Activated CD8-positive, alpha-beta memory T cell treated with anti-CD3 and anti-CD28 coated beads for 48 hours (primary cell): ENCODE data around the gene REXO5.

Source experiments
- DNase-seq, 3 experiments: peaks; one replicate each; pipeline ENCODE4 v3.0.0-alpha.2; 2020; ENCODE audit warnings: low read depth in 2 of 3, low spot score in 2 of 3

Gene REXO5

GRCh38 chr16:20870122-20870820 lies 63.9 kb downstream of the REXO5 start:
- no peak for DNase-seq

- no peak for DNase-seq
Observed at GRCh38 chr16:20871258-20871657, 64.9 kb downstream of the REXO5 start.

DNA sequence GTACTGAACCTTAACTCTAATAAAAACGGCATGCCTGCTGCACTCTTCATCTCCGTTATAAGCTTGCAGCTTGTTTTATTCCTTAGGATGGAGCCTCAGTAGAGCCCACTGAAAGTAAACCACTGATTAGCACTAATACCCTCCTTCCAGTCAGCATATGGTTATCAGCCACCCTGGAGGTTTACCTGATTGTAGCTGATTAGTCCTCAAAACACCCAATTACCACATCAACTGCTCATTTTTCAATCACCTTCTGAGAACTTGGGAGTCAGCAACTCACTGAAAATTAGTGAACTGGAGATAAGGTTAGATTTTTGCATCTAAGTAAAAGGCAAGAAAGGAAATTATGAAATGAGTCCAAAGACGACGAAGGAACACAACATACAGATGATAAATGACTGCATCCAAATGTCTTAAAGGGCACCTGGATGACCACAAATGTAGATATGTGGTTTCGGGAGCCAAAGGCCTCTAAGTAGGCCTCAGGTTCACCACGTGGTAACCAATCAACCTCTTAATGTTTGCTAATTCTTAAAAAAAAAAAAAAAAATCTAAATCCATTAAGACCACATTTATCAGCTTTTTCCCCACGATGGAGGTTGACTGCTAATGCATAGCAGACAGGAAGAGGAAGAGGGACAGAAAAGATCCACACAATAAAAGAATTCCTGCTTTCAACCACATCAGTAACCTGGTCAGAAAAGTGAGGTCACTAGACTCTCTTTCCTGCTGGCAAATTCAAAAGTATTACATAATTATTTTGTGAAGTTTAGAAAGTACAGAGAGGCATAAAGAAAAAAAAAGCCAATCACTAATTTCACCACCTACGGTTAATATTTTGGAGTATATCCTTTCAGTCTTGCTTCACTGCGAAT lies 65.9 kb downstream of the REXO5 start:
- no peak for DNase-seq

DNA sequence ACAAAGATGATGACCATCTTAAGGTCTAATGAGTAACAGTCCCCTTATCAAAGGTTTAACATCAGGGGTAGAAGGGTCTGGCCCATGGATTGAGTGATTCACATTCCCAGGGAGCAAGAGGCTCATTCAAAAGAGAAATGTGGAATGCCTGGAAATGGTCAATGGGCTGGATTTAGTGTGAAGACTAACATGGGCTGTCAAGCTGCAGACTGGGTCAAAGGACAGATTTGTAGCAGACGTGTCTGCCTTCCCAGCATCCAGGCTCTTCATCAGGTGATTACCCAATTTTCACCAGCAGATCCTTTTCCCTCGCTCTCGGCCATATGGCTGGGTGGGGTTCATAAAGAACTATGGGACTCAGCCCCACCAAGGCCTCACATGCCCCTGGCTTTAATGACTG lies 67.0 kb downstream of the REXO5 start:
- no peak for DNase-seq

GRCh38 chr16:20874088-20874581 lies 67.8 kb downstream of the REXO5 start:
- DNase-seq, result no peak

- DNase-seq, result no peak
Observed at GRCh38 chr16:20875355-20875650, 69.0 kb downstream of the REXO5 start.

GRCh38 chr16:20878682-20879147 lies 72.4 kb downstream of the REXO5 start:
- no peak for DNase-seq

DNA sequence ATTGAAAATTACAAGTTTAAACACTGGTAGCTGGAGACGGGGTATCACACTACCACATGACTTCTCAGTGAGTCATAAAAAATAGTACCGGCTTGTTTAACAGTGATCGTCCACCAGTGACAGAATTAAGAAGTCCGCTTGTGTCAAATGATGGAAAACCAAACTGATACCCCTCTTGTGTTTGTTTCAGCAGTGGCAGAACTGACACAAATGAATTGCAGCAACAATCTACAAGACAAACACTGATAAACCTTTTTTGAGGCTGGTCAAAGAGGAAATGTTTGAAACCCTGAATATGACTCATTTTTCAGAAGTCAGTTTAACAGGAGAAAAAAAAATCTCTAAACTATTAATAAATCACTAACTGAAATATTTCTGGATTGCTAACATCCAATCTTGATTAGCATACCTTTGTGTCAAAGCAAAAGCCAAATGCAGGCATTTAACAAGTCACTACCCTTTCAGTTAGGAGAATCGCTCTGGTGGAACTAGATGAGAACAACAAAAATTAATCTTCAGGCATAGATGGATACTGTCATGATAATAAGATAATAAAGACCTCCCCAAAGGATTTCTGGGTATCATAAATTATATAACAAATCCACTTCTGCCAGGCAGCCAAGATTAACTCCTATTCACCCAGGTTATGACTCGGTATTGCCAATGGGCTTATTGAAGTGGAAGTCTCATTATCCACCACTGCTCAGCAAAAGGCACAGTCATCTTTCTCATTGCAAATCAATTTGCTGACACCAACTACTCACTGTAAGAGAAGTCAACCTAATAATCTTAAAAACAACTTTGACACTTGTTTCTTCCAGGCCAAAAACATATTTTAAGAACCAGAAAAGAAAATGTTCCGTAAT lies 73.1 kb downstream of the REXO5 start:
- no peak for DNase-seq

DNA sequence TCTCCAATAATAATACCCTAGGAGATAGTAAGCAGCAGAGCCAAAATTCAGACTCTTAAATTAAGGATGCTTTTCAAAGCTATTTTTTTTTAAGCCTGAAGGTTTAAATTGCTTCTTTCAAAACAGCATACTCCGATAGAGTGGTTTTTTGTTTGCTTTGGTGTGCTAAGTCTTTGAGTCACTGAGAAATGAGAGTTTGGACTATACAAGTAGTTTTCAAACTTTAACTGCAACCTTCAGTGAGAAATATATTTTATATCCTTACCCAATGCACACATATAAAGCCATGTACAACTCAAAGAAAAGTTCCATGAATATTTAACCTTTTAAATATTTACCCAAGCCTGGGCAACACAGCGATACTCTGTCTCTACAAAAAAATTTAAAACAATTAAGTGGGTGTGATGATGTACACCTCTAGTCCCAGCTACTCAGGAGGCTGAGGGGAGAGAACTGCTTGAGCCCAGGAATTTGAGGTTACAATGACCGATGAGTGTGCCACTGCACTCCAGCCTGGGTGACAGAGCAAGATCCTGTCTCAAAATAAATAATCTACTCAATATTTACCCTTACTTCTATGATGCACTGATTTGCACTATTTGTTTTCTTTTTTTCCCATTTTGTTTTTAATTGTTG lies 74.7 kb downstream of the REXO5 start:
- no peak for DNase-seq

DNA sequence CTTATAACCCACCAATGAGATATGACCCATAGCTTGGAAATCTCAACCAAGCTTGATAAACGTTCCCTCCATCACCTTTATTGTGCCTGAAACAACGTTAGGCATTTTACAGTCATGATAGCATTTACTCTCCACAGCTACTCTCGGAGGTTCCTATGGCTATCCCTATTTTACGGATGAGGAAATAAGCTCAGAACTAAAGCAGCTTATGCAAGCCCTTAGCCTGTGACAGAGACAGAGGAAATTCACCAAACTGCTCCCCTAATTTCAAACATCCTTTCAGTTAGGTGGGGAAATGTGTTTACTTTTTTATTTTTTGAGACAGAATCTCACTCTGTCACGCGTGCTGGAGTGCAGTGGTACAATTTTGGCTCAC lies 75.2 kb downstream of the REXO5 start:
- no peak for DNase-seq

- no peak for DNase-seq
Observed at GRCh38 chr16:20883554-20884239, 77.4 kb downstream of the REXO5 start.

DNA sequence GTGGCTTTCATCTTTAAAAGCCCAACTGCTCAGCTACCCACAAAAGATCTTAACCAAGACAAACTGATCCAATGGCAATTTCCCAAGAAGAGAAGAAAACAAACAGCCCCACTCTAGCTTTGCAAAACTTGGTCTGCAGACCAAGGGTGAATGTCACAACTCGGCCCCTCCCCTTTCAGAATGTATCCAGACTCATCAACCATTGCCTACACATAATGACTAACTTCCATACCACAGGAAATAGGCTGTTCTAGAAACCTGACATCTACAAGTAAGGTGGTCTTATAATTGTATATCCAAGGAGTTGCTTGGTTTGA lies 77.9 kb downstream of the REXO5 start:
- no peak for DNase-seq

DNA sequence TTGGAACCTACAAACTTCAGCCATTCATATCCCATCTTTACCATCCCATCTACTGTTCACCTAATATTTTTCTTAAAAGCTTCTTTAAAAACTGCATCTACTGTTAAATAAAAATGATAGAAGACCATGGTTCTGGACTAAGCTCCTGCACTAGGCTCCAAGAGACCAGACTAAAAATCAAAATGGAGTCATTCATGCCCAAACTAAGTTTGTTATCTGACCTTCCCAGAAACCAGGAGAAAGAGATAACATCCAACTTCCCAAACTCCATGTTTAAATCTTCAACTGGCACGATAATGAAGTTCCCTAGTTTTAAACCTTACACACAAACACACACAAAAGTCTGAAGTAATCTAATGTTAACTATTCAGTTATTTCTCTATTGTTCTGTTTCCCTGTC lies 80.0 kb downstream of the REXO5 start:
- no peak for DNase-seq

DNA sequence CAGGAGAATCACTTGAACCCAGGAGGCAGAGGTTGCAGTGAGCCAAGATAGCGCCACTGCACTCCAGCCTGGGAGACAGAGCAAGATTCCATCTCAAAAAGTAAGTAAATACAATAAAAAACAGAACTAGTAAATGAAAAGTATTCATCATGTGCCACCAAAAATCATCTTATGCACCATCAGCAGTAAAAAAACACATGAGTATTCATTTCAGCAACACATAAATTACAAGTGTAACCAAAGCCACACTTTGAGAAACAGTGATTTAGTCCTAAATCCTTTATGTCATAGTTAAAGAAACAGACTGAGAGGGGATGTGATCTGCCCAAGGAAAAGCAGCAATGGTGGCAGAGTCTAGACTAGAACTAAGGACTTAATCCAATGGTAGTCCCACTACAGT lies 80.9 kb downstream of the REXO5 start:
- DNase-seq, result no peak

DNA sequence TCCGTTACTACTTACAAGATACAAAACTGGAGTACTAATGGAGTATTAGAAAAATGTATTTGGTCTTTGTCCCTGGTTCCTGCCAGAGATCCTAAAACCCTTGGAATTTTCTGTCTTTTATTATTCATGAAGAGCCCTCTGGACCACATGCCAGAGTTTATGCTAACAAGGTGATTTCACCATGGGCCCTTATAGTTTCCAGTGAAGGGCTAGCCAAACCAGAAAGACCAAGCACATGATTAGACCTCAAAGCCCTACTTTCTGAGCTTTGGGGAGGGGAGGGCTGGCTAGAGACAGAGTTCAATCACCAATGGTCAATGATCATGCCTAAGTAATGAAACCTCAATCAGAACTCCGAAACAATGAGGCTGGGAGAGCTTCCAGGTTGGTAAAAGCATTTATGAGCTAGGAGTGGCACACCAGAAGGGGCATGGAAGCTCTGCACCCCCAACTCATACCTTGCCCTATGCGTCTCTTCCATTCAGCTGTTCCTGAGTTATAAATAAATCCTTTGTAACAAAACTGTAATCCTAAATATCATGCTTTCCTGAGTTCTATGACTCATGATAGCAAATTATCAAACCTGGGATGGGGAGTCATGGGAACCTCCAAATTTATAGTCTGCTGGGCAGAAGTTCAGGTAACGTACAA lies 83.4 kb downstream of the REXO5 start:
- DNase-seq, result no peak

GRCh38 chr16:20894388-20894787 lies 88.1 kb downstream of the REXO5 start:
- DNase-seq, result no peak

GRCh38 chr16:20897253-20897897 lies 91.0 kb downstream of the REXO5 start:
- no peak for DNase-seq

- no peak for DNase-seq
Observed at GRCh38 chr16:20897922-20898321, 91.6 kb downstream of the REXO5 start.

DNA sequence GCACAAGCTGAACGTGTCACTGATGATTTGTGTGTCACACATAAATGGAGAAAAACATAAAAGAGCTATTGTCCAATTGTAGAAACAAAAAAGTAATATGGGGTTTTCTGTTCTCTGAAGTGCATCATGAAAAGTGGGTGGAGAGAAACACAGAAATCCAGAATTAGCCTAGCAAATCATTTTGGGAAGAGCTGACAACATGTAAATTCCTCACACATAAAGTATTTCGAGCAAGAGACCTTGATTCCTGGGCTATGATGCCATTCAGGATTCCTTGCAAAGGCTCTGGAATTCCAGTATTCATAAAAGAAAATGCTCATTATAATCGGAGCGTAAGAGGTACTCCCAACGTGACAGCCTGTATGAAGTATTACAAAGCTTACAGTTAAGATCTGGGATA lies 92.7 kb downstream of the REXO5 start:
- no peak for DNase-seq
